Psoas muscle (tissue), 8 donors: Measurements from ENCODE around the gene ZNF804A. TPM values are rescaled to one million over a fixed set of nuclear protein-coding genes. Genes with fewer than 3 reads are reported as not detected.

ENCODE experiments used
- ATAC-seq, 4 donors: fragments of 200-7000 bp; cut with Tn5 transposase; one replicate each; pipeline ENCODE4 v1.9.1; 2020; ENCODE audit warnings: moderate library complexity in 3 of 4, mild to moderate bottlenecking in 2 of 4
- DNase-seq, 2 donors: peaks; one replicate each; pipeline ENCODE4 v3.0.0-alpha.2; 2020
- H3K27ac ChIP-seq: fragments of 200-600 bp; one replicate; pipeline ENCODE4 v1.8.0; 2022
- H3K27me3 ChIP-seq, 3 donors: fragments of 200-600 bp in 1 of 3; one replicate each; pipeline versions ENCODE4 v1.6.1 to v1.8.0; 2013 to 2022; ENCODE audit warnings: low read length in 2 of 3, mild to moderate bottlenecking in 2 of 3, moderate library complexity in 1 of 3; ENCODE audit not compliant: insufficient read depth in 3 of 3
- H3K36me3 ChIP-seq, 2 donors: fragments of 200-600 bp in 1 of 2; one replicate each; pipeline versions ENCODE4 v1.6.1 to v1.8.0; 2013 to 2022; ENCODE audit warnings: low read depth in 1 of 2, mild to moderate bottlenecking in 1 of 2, moderate library complexity in 1 of 2; ENCODE audit not compliant: insufficient read depth in 1 of 2
- H3K4me1 ChIP-seq: fragments of 200-600 bp; one replicate; pipeline ENCODE4 v1.8.0; 2022
- H3K4me3 ChIP-seq: fragments of 200-600 bp; one replicate; pipeline ENCODE4 v1.8.0; 2022; ENCODE audit warnings: mild to moderate bottlenecking
- H3K9me3 ChIP-seq: fragments of 200-600 bp; one replicate; pipeline ENCODE4 v1.8.0; 2022
- WGBS, 3 donors: extraction: QIAGEN DNeasy Blood & Tissue Kit; methylation state at CpG; one replicate each; pipeline versions ENCODE4 v1.1.6 to v1.1.7; 2013; 5-methylcytosine and 5-hydroxymethylcytosine counted together
- intact Hi-C, 2 donors: fragments of 100-400 bp; cut with DNase I; formaldehyde crosslinking; loops; one replicate each; pipeline versions ENCODE4 v1.11.0 to v1.14.2; 2022
- polyA plus RNA-seq, 3 donors: library from polyadenylated mRNA; stranded (reverse); fragments of 200-250 nt; gene quantifications; one replicate each; pipeline ENCODE4 v1.2.3, GENCODE V29; 2013
- total RNA-seq, 4 donors: library from RNA; stranded (reverse); fragmentation: NEBNext Ultra II Directional in 2 of 4; extraction: Animal tissue kit (Norgen Biotek cat#: 25700) in 2 of 4; gene quantifications; one replicate each; pipeline versions ENCODE4 v1.2.1 to v1.2.4, GENCODE V29; 2021 to 2023
- TF ChIP-seq, protein P1 (sequence below): fragments of 200-600 bp; IDR thresholded peaks from one replicate; pipeline ENCODE4 v1.8.0; 2022; ENCODE audit warnings: antibody characterized with exemption
- donor health status: healthy with polysubstance abuse.
- donor health status: DM: no; HTN: no; CAD: no; lungs with moderate emphysema.
- donor health status: Bipolar disorder and iron deficiency.
- donor health status: healthy.
- donor health status: DM: yes; HTN: yes; CAD: no.
- donor health status: DM: no; HTN: no; CAD: no.
- donor health status: DM: no; HTN: no; CAD: no.
- donor health status: DM: yes; HTN: yes; CAD: no.

The ZNF804A gene
- total and polyA plus RNA-seq, 7 donors, result not detected

DNA sequence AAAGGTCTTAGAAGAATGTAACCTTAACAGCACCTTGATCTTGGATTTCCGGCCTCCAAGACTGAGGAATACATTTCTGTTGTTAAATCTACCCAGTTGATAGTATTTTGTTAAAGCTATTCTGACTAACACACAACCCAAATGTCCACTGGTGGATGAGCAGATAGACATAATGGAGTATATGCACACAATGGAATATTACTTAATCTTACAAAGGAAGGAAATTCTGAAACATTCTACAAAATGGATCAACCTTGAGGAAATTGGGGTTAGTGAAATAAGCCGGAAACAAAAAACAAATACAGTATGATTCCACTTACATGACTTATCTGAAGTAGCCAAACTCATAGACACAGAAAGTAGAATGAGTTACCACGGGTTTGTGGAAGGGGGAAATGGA lies 168.7 kb downstream of the ZNF804A start:
- WGBS, 3 donors, result 67 to 82% (median 78%) methylated on average over 3 of the region's 3 CpGs

DNA sequence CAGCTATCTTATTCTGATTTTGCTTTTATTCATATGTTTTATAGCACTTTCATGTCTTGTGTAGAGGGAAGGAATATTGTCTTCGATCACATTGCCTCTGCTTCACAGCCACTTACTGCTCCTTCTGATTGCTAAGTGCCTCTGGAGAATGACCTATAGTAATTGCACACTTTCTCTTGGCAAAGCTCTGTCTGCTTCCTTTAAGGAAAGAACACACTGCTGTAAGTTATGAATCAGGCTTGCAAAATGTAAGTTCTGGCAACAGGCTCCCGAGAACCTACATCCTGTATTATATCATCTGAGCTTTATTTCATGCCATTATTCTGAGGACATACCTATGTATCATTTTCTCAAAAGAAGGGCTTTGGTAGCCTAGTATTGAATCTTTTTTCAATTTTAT lies 170.7 kb downstream of the ZNF804A start:
- DNase-seq (no peak), ATAC-seq (no peak)
- Histone ChIP-seq H3K4me1 (no peaks in the 10 kb centered on the region), H3K36me3 (no peaks in the 10 kb centered on the region), H3K9me3 (no peaks in the 10 kb centered on the region), H3K27me3 (no peaks in the 10 kb centered on the region), H3K4me3 (no peak overlapping the region), H3K27ac (no peak overlapping the region)
- 54 to 62% (median 58%) methylated on average over 2 of the region's 2 CpGs for WGBS, 3 donors
- intact Hi-C loops, result no loop called here
- TF ChIP-seq, protein P1, sequence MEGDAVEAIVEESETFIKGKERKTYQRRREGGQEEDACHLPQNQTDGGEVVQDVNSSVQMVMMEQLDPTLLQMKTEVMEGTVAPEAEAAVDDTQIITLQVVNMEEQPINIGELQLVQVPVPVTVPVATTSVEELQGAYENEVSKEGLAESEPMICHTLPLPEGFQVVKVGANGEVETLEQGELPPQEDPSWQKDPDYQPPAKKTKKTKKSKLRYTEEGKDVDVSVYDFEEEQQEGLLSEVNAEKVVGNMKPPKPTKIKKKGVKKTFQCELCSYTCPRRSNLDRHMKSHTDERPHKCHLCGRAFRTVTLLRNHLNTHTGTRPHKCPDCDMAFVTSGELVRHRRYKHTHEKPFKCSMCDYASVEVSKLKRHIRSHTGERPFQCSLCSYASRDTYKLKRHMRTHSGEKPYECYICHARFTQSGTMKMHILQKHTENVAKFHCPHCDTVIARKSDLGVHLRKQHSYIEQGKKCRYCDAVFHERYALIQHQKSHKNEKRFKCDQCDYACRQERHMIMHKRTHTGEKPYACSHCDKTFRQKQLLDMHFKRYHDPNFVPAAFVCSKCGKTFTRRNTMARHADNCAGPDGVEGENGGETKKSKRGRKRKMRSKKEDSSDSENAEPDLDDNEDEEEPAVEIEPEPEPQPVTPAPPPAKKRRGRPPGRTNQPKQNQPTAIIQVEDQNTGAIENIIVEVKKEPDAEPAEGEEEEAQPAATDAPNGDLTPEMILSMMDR, result no peak

More for the DNA sequence above, 168.7 kb downstream of the ZNF804A start:
- Histone ChIP-seq H3K9me3 (no peaks in the 10 kb centered on the region), H3K4me1 (no peaks in the 10 kb centered on the region), H3K27ac (no peak overlapping the region), H3K4me3 (no peak overlapping the region), H3K27me3 (no peaks in the 10 kb centered on the region), H3K36me3 (no peaks in the 10 kb centered on the region)
- TF ChIP-seq, protein P1, result no peak
- no peak for ATAC-seq
- intact Hi-C loops, result no loop called here
- DNase-seq, result no peak

DNA sequence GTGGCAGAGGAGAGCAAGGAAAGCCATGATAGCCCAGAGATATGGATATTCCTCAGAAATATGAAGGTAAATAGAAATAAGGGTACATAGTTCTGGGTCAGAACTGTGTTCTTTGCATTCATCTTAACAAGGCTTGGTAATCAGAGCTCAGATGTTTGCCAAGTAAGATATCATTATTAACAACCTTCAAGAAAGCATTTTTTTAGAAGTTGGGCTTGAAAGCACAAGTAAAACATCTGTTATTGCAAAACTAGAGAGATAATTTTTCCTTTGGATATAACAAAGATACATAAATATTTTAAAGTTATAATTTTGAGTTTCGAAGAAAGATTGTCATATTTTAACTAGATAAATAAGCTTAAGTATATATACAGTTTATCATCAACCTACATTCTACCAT lies 171.4 kb downstream of the ZNF804A start:
- DNase-seq, result no peak
- no peak overlapping the region for H3K4me3 ChIP-seq
- WGBS, 3 donors, result 87 to 92% (median 90%) methylated on average over 1 of the region's 1 CpG
- intact Hi-C loops, result no loop called here
- H3K4me1 ChIP-seq, result no peaks in the 10 kb centered on the region
- no peaks in the 10 kb centered on the region for H3K27me3 ChIP-seq
- H3K27ac ChIP-seq, result no peak overlapping the region
- ATAC-seq, result no peak
- TF ChIP-seq, protein P1, result no peak
- no peaks in the 10 kb centered on the region for H3K9me3 ChIP-seq
- no peaks in the 10 kb centered on the region for H3K36me3 ChIP-seq

DNA sequence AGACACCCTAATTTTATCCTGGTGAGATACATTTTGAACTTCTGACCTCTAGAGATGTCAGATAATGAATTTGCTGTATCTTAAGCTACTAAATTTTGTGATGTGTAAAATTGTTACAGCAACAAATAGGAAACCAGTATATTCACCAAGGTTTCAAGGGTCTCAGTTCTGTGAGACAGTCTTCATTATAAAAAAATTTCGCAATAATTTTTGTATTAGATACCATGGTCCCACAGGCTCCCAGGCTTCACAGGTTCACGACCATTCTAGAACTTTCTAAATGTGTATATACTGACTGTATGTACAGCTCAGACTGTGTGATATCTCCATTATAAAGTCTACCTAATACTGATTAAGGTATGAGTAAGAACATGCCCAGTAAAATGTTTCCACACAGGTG lies 181.4 kb downstream of the ZNF804A start:
- ATAC-seq (no peak), DNase-seq (no peak)
- 84 to 93% (median 86%) methylated on average over 2 of the region's 2 CpGs for WGBS, 3 donors
- intact Hi-C loops, result no loop called here
- Histone ChIP-seq H3K27ac (no peak overlapping the region), H3K9me3 (no peaks in the 10 kb centered on the region), H3K4me3 (no peak overlapping the region), H3K27me3 (no peaks in the 10 kb centered on the region), H3K36me3 (no peaks in the 10 kb centered on the region), H3K4me1 (no peaks in the 10 kb centered on the region)
- TF ChIP-seq, protein P1, result no peak

DNA sequence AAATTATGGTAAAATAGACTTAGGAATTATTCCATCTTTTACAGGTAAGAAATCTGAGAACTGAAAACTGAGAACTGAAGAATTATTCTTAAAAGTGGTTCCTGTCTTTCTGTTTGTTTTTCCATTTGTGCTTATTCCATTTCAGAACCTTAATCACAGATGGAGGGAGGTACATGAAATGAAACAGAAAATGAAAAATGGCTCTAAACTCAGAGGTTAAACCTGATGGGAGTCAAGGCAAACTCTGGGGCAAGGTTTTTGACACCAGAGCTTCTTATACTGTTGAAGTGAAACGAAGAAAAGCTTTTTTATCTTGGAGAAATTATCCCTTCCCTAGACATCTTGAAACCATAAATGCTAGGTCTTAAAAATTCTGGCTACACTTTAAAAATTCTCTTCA lies 182.1 kb downstream of the ZNF804A start:
- Histone ChIP-seq H3K36me3 (no peaks in the 10 kb centered on the region), H3K27ac (no peak overlapping the region), H3K27me3 (no peaks in the 10 kb centered on the region), H3K9me3 (no peaks in the 10 kb centered on the region), H3K4me3 (no peak overlapping the region), H3K4me1 (no peaks in the 10 kb centered on the region)
- ATAC-seq (no peak), DNase-seq (no peak)
- intact Hi-C loops, result no loop called here
- TF ChIP-seq, protein P1, result no peak
- WGBS, 3 donors, result 29 to 34% (median 31%) methylated on average over 1 of the region's 1 CpG
